Vagina (tissue), 2 donors: ENCODE data around the gene C14orf119. TPM values are rescaled to one million over a fixed set of nuclear protein-coding genes. Genes with fewer than 3 reads are reported as not detected.

Experiments used
- DNase-seq, 2 donors: peaks; one replicate each; pipeline ENCODE4 v3.0.0-alpha.2; 2017; ENCODE audit errors: extremely low spot score in 2 of 2
- H3K27ac ChIP-seq: fragments of 200-600 bp; sonication (generic); one replicate; pipeline ENCODE4 v1.5.1; 2019
- H3K27me3 ChIP-seq: fragments of 200-600 bp; sonication (generic); one replicate; pipeline ENCODE4 v1.5.1; 2019
- H3K36me3 ChIP-seq, 2 donors: fragments of 200-600 bp; sonication (generic); one replicate each; pipeline ENCODE4 v1.5.1; 2017 to 2019
- H3K4me1 ChIP-seq: fragments of 200-600 bp; sonication (generic); one replicate; pipeline ENCODE4 v1.5.1; 2019
- H3K4me3 ChIP-seq, 2 donors: fragments of 200-600 bp; sonication (generic); 1 replicate in 1 of 2; 2 replicates in 1 of 2; pipeline ENCODE4 v1.5.1; 2016 to 2019
- H3K9me3 ChIP-seq: fragments of 200-600 bp; sonication (generic); one replicate; pipeline ENCODE4 v1.5.1; 2019
- POLR2A ChIP-seq, 2 donors: fragments of 450-650 bp; IDR thresholded peaks; one replicate each; pipeline ENCODE4 v1.6.1; 2017; ENCODE audit warnings: antibody characterized with exemption in 2 of 2, mild to moderate bottlenecking in 2 of 2, moderate library complexity in 2 of 2
- POLR2AphosphoS5 ChIP-seq, 2 donors: sonication (generic); formaldehyde crosslinking; IDR thresholded peaks; one replicate each; pipeline ENCODE4 v1.9.0; 2017; ENCODE audit warnings: antibody characterized with exemption in 2 of 2, mild to moderate bottlenecking in 2 of 2, low read depth in 1 of 2; ENCODE audit not compliant: insufficient read depth in 1 of 2
- intact Hi-C: fragments of 100-400 bp; cut with DNase I; formaldehyde crosslinking; loops from one replicate; pipeline ENCODE4 v1.15.1; 2023
- total RNA-seq: library from RNA; depleted of rRNA; stranded (reverse); fragments of >200 nt; gene quantifications from one replicate; pipeline ENCODE4 v1.2.3, GENCODE V29; 2016
- TF ChIP-seq, protein P1 (sequence below), 3 experiments: fragments of 450-650 bp in 2 of 3; fragments of 200-600 bp in 1 of 3; sonication (generic) in 1 of 3; IDR thresholded peaks; one replicate each; pipeline ENCODE4 v1.5.1; 2017 to 2019; ENCODE audit warnings: antibody characterized with exemption in 3 of 3, mild to moderate bottlenecking in 2 of 3, moderate library complexity in 2 of 3

The C14orf119 gene
- total RNA-seq, 1 donor from 2014 or later = 13.8 TPM

DNA sequence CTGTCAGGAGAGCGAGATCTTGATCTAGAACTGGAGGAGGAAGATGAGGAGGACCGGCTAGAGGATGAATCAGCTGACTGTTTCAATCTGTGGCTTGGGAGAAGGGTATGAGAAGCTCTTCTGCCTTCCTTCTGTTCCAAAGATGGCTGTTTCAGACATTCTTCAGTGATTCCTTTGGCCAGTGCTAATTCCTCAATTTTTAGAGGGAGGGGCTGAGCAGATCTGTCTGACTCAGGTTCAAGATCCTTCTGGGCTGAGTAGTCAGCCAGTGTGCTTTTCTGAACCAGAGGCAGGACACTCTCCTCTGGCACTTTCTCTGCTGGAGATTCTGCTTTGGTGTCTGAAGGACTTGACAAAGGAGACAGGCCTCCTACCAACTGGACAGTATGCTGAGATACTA, 15.6 kb upstream of the C14orf119 start:
- H3K4me1 ChIP-seq = peaks cover 31% of the 10 kb centered on the region
- no peaks in the 10 kb centered on the region for H3K27me3 ChIP-seq
- DNase-seq = no peak
- intact Hi-C loops = no loop called here
- H3K27ac ChIP-seq = peak overlapping the region; percentile 72
- H3K9me3 ChIP-seq = no peaks in the 10 kb centered on the region
- peaks cover 3 to 90% of the 10 kb centered on the region in 2 donors for H3K36me3 ChIP-seq
- TF ChIP-seq, protein P1, sequence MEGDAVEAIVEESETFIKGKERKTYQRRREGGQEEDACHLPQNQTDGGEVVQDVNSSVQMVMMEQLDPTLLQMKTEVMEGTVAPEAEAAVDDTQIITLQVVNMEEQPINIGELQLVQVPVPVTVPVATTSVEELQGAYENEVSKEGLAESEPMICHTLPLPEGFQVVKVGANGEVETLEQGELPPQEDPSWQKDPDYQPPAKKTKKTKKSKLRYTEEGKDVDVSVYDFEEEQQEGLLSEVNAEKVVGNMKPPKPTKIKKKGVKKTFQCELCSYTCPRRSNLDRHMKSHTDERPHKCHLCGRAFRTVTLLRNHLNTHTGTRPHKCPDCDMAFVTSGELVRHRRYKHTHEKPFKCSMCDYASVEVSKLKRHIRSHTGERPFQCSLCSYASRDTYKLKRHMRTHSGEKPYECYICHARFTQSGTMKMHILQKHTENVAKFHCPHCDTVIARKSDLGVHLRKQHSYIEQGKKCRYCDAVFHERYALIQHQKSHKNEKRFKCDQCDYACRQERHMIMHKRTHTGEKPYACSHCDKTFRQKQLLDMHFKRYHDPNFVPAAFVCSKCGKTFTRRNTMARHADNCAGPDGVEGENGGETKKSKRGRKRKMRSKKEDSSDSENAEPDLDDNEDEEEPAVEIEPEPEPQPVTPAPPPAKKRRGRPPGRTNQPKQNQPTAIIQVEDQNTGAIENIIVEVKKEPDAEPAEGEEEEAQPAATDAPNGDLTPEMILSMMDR (IDR thresholded peaks at IDR 0.05) = no peak
- TF ChIP-seq POLR2A (IDR thresholded peaks at IDR 0.05) (no peak), POLR2AphosphoS5 (IDR thresholded peaks at IDR 0.05; ENCODE audit: insufficient read depth in 1 of 2, low read depth in 1 of 2) (no peak)
- no peak overlapping the region for H3K4me3 ChIP-seq

DNA sequence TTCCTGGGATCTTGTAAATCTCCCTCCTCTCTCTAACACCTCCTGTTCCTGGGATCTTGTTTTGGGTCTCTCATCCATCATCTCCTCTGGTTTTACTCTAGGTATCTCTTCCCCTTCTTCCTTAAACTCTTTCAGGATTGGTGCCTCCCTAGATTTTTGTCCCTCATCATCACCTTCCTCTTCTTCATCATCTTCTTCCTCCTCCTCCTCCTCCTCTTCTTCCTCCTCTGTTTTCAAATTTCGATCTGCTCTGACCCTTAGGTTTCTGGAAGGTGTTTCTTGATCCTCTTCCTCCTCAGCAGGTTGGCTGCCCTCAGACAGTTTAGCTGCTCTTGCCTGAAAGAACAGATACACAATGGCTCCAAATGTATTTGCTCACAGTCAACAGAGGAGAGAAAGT, 14.8 kb upstream of the C14orf119 start:
- Histone ChIP-seq H3K4me3 (no peak overlapping the region), H3K36me3 (peaks cover 3 to 93% of the 10 kb centered on the region in 2 donors), H3K27me3 (no peaks in the 10 kb centered on the region), H3K9me3 (no peaks in the 10 kb centered on the region), H3K4me1 (peaks cover 31% of the 10 kb centered on the region), H3K27ac (peak overlapping the region; percentile 72)
- intact Hi-C loops = no loop called here
- TF ChIP-seq POLR2AphosphoS5 (IDR thresholded peaks at IDR 0.05; ENCODE audit: insufficient read depth in 1 of 2, low read depth in 1 of 2) = no peak
- TF ChIP-seq POLR2A (IDR thresholded peaks at IDR 0.05) = no peak
- TF ChIP-seq, protein P1 (IDR thresholded peaks at IDR 0.05) = no peak
- no peak for DNase-seq

DNA sequence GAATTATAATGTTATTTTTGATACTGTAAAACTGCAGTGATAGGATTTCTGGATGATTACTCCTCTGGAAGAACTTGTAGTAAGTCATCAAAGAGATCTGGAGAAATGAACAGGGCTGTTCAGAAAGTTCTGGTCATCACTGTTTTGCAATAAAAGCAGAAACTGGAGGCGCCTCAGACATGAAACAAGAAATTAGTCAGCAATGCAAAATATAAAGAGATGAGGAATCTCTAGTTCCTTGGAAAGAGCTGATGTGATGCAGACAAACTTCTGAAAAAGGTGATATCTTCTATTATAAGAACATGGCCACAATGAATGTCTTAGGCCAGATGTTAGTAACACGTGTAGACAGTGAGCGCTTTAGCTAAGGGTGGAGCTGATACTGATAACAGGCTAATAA, 9.8 kb upstream of the C14orf119 start:
- Histone ChIP-seq H3K27me3 (no peaks in the 10 kb centered on the region), H3K36me3 (peaks cover 3 to 95% of the 10 kb centered on the region in 2 donors), H3K9me3 (no peaks in the 10 kb centered on the region), H3K4me1 (no peaks in the 10 kb centered on the region), H3K4me3 (no peak overlapping the region), H3K27ac (peak overlapping the region; percentile 27)
- DNase-seq = no peak
- no peak for TF ChIP-seq POLR2A (IDR thresholded peaks at IDR 0.05)
- TF ChIP-seq, protein P1 (IDR thresholded peaks at IDR 0.05) = no peak
- TF ChIP-seq POLR2AphosphoS5 (IDR thresholded peaks at IDR 0.05; ENCODE audit: insufficient read depth in 1 of 2, low read depth in 1 of 2) = no peak
- intact Hi-C loops = no loop called here

DNA sequence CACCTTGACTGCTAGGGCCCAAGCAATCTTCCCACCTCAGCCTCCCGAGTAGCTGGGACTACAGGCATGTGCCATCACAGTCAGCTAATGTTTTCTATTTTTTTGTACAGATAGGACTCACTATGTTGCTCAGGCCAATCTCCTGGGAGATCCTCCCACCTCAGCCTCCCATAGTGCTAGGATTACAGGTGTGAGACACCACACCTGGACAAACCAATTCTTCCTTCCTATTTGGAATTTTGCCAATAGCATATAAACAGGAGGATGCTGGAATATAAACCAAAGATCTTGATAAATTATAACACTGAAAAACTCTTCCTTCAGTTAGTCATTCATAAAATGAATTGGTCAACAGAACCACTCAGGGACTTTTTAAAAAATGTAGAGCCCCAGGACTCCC, 8.7 kb upstream of the C14orf119 start:
- H3K4me3 ChIP-seq = no peak overlapping the region
- H3K27me3 ChIP-seq = no peaks in the 10 kb centered on the region
- no peak overlapping the region for H3K27ac ChIP-seq
- H3K9me3 ChIP-seq = no peaks in the 10 kb centered on the region
- H3K36me3 ChIP-seq = peaks cover 3 to 85% of the 10 kb centered on the region in 2 donors
- no peaks in the 10 kb centered on the region for H3K4me1 ChIP-seq
- no peak for TF ChIP-seq POLR2AphosphoS5 (IDR thresholded peaks at IDR 0.05; ENCODE audit: insufficient read depth in 1 of 2, low read depth in 1 of 2)
- no peak for TF ChIP-seq POLR2A (IDR thresholded peaks at IDR 0.05)
- TF ChIP-seq, protein P1 (IDR thresholded peaks at IDR 0.05) = no peak
- intact Hi-C loops = no loop called here
- DNase-seq = peak; percentile 8 to 14

DNA sequence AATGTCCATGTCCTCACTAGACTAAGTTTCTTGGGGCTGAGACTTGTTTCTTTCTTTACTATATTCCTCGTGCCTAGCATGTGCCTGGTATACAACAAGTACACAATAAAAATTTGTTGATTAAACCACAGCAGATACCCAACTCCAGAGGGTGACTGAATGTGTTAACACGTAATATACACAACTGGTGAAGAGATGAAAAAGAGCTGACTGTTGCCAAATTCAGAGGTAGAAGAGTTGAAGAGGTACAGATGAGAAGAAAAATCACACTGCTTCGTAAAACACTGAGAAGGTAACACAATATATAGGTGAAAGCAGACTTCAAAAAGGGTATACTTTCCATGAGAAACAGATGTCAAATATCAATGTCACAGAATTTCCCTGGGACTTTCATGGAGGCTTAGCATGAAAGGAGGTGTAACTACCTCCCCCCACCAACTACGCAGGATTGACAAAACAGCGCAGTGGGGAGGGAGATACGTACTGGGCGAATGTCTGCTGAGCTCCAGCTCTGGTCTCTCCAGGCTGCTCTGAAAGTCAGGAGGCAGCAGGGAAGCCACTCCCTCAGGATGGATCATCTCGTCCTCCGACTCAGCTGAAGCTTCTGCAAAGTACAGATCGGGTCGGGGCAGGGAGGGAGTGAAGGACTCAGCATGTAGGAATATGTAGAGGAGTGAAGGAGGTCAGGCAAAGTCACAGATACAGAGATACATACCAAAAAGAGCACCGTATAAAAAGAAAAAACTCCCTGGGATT, 5.6 kb upstream of the C14orf119 start:
- intact Hi-C loops = no loop called here
- Histone ChIP-seq H3K27me3 (no peaks in the 10 kb centered on the region), H3K36me3 (peaks cover 3 to 70% of the 10 kb centered on the region in 2 donors), H3K4me1 (peaks cover 24% of the 10 kb centered on the region), H3K4me3 (no peak overlapping the region), H3K9me3 (no peaks in the 10 kb centered on the region), H3K27ac (no peak overlapping the region)
- TF ChIP-seq, protein P1 (IDR thresholded peaks at IDR 0.05) = no peak
- TF ChIP-seq POLR2A (IDR thresholded peaks at IDR 0.05) = no peak
- TF ChIP-seq POLR2AphosphoS5 (IDR thresholded peaks at IDR 0.05; ENCODE audit: insufficient read depth in 1 of 2, low read depth in 1 of 2) = no peak
- peak; percentile 61 to 79 for DNase-seq
